HepG2 (cell line): ENCODE measurements around the gene EPS8. TPM values are rescaled to one million over a fixed set of nuclear protein-coding genes. Genes with fewer than 3 reads are reported as not detected.

Experiments used
- CC2D1A ChIP-seq: sonication (generic); formaldehyde crosslinking; IDR thresholded peaks from 2 replicates; pipeline ENCODE4 v1.8.1; 2023; ENCODE audit warnings: mild to moderate bottlenecking, missing genetic modification reagents
- KIAA2018 ChIP-seq: sonication (generic); formaldehyde crosslinking; IDR thresholded peaks from 2 replicates; pipeline ENCODE4 v1.5.0; 2020; ENCODE audit warnings: mild to moderate bottlenecking, missing genetic modification reagents, borderline replicate concordance
- NFATC3 ChIP-seq: sonication (generic); formaldehyde crosslinking; IDR thresholded peaks from 2 replicates; pipeline ENCODE4 v1.5.1; 2020; ENCODE audit warnings: mild to moderate bottlenecking, missing genetic modification reagents
- PRDM4 ChIP-seq: sonication (generic); formaldehyde crosslinking; IDR thresholded peaks from 2 replicates; pipeline ENCODE4 v1.9.0; 2021; ENCODE audit warnings: missing genetic modification reagents, borderline replicate concordance
- TBL1XR1 ChIP-seq: fragments of 150-350 bp; IDR thresholded peaks from 2 replicates; pipeline ENCODE4 v1.6.1; 2014; ENCODE audit warnings: borderline replicate concordance, low read length; ENCODE audit not compliant: partially characterized antibody
- TBP ChIP-seq: sonication (generic); formaldehyde crosslinking; IDR thresholded peaks from 2 replicates; pipeline ENCODE4 v1.5.0; 2020; ENCODE audit warnings: missing genetic modification reagents
- TMF1 ChIP-seq: sonication (generic); formaldehyde crosslinking; IDR thresholded peaks from 2 replicates; pipeline ENCODE4 v1.8.1; 2022; ENCODE audit warnings: low read depth, missing genetic modification reagents
- ZFP37 ChIP-seq: sonication (generic); formaldehyde crosslinking; IDR thresholded peaks from 2 replicates; pipeline ENCODE4 v1.4.0; 2020; ENCODE audit warnings: missing genetic modification reagents, borderline replicate concordance
- ZNF30 ChIP-seq: sonication (generic); formaldehyde crosslinking; IDR thresholded peaks from 2 replicates; pipeline ENCODE4 v1.5.0; 2020; ENCODE audit warnings: mild to moderate bottlenecking, missing genetic modification reagents
- polyA plus RNA-seq, 8 experiments: library from polyadenylated mRNA; depleted of rRNA in 3 of 8; stranded (reverse) in 7 of 8; unstranded in 1 of 8; fragments of >200 nt; fragmentation: Illumina TruSeq in 4 of 8; extraction: Trizol in 4 of 8; gene quantifications; 2 replicates each; pipeline versions ENCODE4 v1.2.1 to v1.2.3, GENCODE V29; 2011 to 2016; ENCODE audit warnings: low read depth in 4 of 8, missing spikeins in 1 of 8, mixed read lengths in 1 of 8; ENCODE audit not compliant: insufficient read depth in 1 of 8
- total RNA-seq, 5 experiments: library from RNA; depleted of rRNA; stranded (reverse); fragments of >200 nt; fragmentation: Illumina TruSeq; extraction: Trizol; gene quantifications; 2 replicates each; pipeline ENCODE4 v1.2.3, GENCODE V29; 2016; ENCODE audit warnings: low read depth in 1 of 5
- TF ChIP-seq, protein P1 (sequence below): sonication (generic); formaldehyde crosslinking; IDR thresholded peaks from 2 replicates; pipeline ENCODE4 v1.4.0; 2020; ENCODE audit warnings: low read depth, mild to moderate bottlenecking, missing genetic modification reagents
- TF ChIP-seq, protein P2 (sequence below): IDR thresholded peaks from 2 replicates; pipeline ENCODE4 v1.6.1; 2016

The EPS8 gene
- total and polyA plus RNA-seq, 2 of the 13 experiments (the other 11 are each of a cell fraction or from before 2014, with no cell fraction given): 37.1 to 43.4 TPM

DNA sequence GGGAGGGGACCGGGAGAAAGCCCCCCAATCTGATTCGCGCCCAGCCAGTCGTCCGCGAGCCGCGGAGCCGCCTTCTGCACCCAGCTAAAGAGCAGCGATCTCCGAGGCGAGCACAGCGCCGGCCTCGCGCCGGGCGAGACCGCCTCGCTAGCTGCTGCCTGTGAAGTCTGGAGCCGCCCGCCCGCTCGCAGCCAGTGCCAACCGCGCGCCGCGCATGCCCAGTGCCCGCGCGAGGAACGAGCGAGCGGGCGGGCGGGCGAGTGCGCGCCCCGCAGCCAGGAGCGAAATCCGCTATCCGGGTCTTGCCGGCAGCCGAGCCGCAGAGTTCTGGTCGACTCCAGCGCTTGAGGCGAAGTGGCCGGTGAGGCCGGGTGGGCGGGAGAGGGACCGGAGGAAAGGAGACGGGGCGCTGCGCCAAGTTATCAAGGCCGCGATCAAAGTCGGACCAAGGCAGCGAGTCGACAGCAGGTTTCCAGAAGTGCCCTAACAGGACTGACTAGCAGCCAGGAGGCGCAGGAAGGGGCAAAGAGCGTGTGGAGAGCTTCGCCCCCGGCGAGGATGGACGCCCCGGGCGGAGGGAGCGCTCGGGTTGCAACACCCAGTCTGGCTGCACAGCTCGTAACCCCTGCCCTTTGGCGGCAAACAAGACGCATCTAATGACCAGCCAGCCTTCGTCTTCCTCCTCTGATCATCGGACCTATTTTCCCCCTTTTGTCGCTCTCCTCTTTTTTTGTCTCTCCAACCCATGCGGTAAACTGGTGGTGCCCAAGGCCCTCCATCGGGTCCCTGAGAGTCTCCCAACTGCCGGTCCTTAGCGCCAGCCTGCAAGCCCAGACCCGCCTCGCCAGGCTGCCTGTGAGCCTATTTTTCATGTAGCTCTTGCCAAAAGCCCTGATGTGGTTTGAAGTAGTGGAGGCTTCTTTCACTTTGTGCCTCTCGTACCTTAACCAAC lies at the start of gene EPS8 (continued):
- TF ChIP-seq, protein P1, sequence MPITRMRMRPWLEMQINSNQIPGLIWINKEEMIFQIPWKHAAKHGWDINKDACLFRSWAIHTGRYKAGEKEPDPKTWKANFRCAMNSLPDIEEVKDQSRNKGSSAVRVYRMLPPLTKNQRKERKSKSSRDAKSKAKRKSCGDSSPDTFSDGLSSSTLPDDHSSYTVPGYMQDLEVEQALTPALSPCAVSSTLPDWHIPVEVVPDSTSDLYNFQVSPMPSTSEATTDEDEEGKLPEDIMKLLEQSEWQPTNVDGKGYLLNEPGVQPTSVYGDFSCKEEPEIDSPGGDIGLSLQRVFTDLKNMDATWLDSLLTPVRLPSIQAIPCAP (CRISPR knock-in tag): 0 out of 2 replicates have a peak, but pooled peaks have one; percentile 14
- TF ChIP-seq TBP (CRISPR knock-in tag) (peak; percentile 45; the same call in 1 of the 2 replicates), KIAA2018 (CRISPR knock-in tag) (no peak), ZFP37 (CRISPR knock-in tag) (no peak), ZNF30 (CRISPR knock-in tag) (no peak; the same call in none of the 2 replicates), TMF1 (CRISPR knock-in tag) (peak; percentile 85), TBL1XR1 (peak; percentile 52), NFATC3 (CRISPR knock-in tag) (no peak), PRDM4 (no peak), CC2D1A (no peak)
- TF ChIP-seq, protein P2, sequence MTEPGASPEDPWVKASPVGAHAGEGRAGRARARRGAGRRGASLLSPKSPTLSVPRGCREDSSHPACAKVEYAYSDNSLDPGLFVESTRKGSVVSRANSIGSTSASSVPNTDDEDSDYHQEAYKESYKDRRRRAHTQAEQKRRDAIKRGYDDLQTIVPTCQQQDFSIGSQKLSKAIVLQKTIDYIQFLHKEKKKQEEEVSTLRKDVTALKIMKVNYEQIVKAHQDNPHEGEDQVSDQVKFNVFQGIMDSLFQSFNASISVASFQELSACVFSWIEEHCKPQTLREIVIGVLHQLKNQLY (CRISPR knock-in tag): no peak; the same call in 1 of the 2 replicates
